Skeletal muscle tissue (tissue), 4 donors: Measurements from ENCODE around the gene TNRC6B. TPM values are rescaled to one million over a fixed set of nuclear protein-coding genes. Genes with fewer than 3 reads are reported as not detected.
"Not testable (repeated sequence)": the region's sequence is repeated elsewhere in the genome, so short reads cannot be mapped to it uniquely, and the experiment has no call there.

Experiments used
- H3K27ac ChIP-seq: one replicate; pipeline ENCODE4 v1.7.0; 2013; ENCODE audit warnings: mild to moderate bottlenecking, low read depth, low read length, inconsistent platforms
- H3K27me3 ChIP-seq, 3 donors: one replicate each; pipeline ENCODE4 v1.7.0; 2013; ENCODE audit warnings: low read length in 3 of 3; ENCODE audit not compliant: control insufficient read depth in 3 of 3, insufficient read depth in 3 of 3
- H3K36me3 ChIP-seq, 3 donors: one replicate each; pipeline ENCODE4 v1.7.0; 2013; ENCODE audit warnings: low read length in 3 of 3; ENCODE audit not compliant: control insufficient read depth in 3 of 3, insufficient read depth in 3 of 3
- H3K4me1 ChIP-seq, 3 donors: one replicate each; pipeline ENCODE4 v1.7.0; 2013; ENCODE audit warnings: low read length in 3 of 3, mild to moderate bottlenecking in 3 of 3; ENCODE audit not compliant: control insufficient read depth in 3 of 3, insufficient read depth in 3 of 3
- H3K4me3 ChIP-seq, 3 donors: one replicate each; pipeline ENCODE4 v1.7.0; 2013; ENCODE audit warnings: low read length in 3 of 3
- H3K9ac ChIP-seq, 3 donors: one replicate each; pipeline ENCODE4 v1.7.0; 2013; ENCODE audit warnings: low read length in 3 of 3, mild to moderate bottlenecking in 3 of 3, moderate library complexity in 2 of 3, low read depth in 1 of 3
- H3K9me3 ChIP-seq, 3 donors: one replicate each; pipeline ENCODE4 v1.7.0; 2013; ENCODE audit warnings: low read length in 3 of 3; ENCODE audit not compliant: control insufficient read depth in 3 of 3
- total RNA-seq: library from RNA; depleted of rRNA; stranded (reverse); fragments of >200 nt; gene quantifications from one replicate; pipeline ENCODE4 v1.2.3, GENCODE V29; 2014
- donor health status: Osteomylitis.

Gene TNRC6B
- total RNA-seq, 1 donor from 2014 or later = 28.2 TPM

DNA sequence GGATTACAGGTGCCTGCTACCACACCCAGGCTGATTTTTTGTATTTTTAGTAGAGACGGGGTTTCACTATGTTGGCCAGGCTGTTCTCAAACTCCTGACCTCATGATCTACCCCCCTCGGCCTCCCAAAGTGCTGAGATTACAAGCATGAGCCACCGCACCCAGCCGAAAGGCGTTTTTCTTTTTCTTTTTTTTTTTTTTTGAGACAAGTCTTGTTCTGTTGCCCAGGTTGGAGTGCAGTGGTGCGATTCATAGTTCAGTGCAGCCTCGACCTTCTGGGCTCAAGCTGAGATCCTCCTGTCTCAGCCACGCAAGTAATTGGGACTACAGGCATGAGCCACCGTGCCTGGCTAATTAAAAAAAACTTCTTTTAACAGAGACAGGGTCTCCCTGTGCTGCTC, 19.7 kb downstream of the TNRC6B start:
- peaks cover 41 to 49% (median 48%) of the 10 kb centered on the region in 3 donors for H3K4me1 ChIP-seq
- not testable (repeated sequence) for H3K27me3 ChIP-seq, H3K9me3 ChIP-seq, H3K4me3 ChIP-seq, H3K36me3 ChIP-seq, H3K9ac ChIP-seq, H3K27ac ChIP-seq

DNA sequence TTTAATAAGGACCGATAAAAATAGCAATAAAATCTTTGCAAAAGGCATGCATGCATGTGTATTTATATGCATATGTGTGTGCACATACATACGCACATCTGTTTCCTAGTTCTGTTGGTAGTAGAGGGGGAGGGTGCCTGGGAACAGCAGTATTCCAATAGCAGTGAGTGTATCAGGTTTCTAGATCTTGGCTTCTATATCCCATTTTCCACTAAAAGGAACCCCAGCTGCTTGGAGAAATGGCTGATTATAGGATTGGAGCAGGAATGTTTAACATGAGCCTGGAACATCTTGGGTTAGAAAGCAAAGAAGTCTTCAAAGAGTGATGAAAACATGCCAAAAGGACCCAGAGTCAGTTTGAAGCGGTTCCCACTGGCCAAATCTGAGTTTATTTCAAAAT, 21.0 kb downstream of the TNRC6B start:
- H3K27me3 ChIP-seq = no peaks in the 10 kb centered on the region
- no peaks in the 10 kb centered on the region for H3K9me3 ChIP-seq
- no peak overlapping the region for H3K4me3 ChIP-seq
- H3K27ac ChIP-seq = no peak overlapping the region
- no peaks in the 10 kb centered on the region for H3K36me3 ChIP-seq
- H3K4me1 ChIP-seq = peaks cover 37 to 48% (median 46%) of the 10 kb centered on the region in 3 donors
- H3K9ac ChIP-seq = no peak overlapping the region

DNA sequence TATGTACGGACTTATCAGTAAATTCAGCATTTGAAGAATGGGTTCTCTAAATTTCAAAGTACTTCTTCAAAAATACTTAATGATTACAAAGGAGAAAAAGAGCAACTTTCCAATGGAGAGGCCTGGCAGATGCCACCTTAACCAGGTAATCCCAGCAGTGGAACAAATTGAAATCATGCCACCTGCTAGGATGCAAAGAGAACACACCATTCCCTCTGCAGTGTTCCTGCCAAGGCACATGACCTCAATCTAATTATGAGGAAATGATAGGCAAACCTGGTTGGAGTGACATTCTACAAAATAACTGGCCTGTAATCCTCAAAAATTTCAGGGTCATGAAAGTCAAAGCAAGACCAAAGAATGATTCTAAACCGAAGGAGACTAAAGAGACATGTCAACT, 21.5 kb downstream of the TNRC6B start:
- no peak overlapping the region for H3K4me3 ChIP-seq
- H3K36me3 ChIP-seq = no peaks in the 10 kb centered on the region
- H3K27ac ChIP-seq = no peak overlapping the region
- no peaks in the 10 kb centered on the region for H3K27me3 ChIP-seq
- no peaks in the 10 kb centered on the region for H3K9me3 ChIP-seq
- no peak overlapping the region for H3K9ac ChIP-seq
- peaks cover 37 to 51% (median 45%) of the 10 kb centered on the region in 3 donors for H3K4me1 ChIP-seq

DNA sequence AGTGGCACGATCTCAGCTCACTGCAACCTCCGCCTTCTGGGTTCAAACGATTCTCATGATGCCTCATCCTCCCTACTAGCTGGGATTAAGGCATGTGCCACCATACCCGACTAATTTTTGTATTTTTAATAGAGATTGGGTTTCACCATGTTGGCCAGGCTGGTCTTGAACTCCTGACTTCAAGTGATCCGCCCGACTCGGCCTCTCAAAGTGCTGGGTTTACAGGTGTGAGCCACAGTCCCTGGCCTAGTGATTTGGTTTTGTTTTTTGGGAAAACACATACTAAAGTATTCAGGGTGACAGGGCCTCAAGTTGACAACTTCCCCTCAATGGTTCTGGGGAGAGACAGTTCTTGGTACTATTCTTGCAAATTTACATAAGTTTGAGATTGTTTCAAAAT, 22.1 kb downstream of the TNRC6B start:
- Histone ChIP-seq H3K27me3 (no peaks in the 10 kb centered on the region), H3K9ac (no peak overlapping the region), H3K4me1 (peaks cover 42 to 57% (median 49%) of the 10 kb centered on the region in 3 donors), H3K36me3 (no peaks in the 10 kb centered on the region), H3K27ac (no peak overlapping the region), H3K4me3 (no peak overlapping the region), H3K9me3 (no peaks in the 10 kb centered on the region)

DNA sequence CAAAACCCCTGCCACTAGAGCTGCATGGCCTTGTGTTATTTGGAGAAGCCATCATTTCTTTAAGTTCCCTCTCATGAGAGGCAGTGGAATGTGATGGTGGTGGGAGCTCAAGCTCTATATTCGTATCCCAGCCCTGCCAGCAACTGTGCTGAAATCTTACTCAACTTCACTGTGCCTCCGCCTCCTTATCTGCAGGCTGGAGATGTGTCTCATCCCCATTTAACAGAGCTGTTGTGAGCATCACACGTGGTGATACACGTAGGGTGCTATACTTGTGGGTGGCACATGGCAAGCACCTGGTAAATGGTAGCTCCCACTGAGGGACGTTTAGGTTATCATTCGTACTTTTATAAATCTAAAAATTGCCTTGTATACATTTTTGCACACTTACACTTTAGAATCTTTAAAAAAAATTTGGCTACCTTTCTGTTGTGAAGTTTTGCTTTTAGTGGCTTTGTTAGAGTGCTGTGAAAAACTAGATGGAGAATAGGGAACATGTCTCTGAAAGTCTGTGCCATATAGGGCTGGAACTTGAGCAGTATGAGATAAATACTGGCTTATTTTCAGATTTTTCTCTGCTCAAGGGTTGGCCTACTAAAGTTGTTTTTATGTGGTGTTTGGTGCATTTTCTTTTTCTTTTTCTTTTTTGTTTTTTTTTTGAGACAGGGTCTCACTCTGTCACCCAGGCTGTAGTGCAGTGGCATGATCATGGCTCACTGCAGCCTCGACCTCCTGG, 23.2 kb downstream of the TNRC6B start:
- Histone ChIP-seq H3K9me3 (no peaks in the 10 kb centered on the region), H3K4me1 (peaks cover 44 to 59% (median 51%) of the 10 kb centered on the region in 3 donors), H3K27me3 (no peaks in the 10 kb centered on the region), H3K27ac (no peak overlapping the region), H3K36me3 (no peaks in the 10 kb centered on the region), H3K4me3 (no peak overlapping the region), H3K9ac (no peak overlapping the region)

DNA sequence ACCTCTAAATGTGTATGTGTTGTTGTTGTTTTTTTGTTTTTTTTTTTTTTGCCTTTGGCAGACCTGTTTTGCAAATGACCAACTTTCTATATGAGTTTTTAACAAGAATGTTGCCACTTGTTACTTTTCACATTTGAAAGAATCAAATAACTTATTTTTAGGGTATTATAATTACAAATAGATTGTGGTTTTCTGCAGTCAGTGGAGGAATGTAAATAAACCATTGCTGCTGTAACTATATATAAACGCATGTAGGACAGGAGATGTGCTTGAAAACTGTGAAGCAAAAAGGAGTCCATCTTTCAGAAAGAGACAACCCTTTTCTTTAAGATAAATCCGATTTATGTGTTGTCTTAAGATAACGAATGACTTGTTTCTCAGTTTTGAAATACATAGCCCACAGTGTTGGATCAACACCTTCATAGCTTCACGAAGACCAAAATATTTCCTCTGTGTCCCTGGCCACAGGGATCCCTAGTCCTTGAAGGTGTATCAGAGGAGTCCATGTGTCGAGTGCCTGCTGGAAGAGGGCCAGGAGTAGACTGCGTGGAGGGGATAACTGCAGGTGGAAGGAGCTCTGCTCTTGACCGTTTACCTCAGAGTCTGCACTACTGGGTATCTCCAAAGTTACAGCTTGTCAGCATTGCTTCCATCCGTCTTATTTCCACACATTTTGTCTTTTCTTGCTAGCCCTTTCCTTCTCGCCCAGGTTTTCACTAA, 24.7 kb downstream of the TNRC6B start:
- peaks cover 38 to 48% (median 40%) of the 10 kb centered on the region in 3 donors for H3K4me1 ChIP-seq
- no peak overlapping the region for H3K4me3 ChIP-seq
- no peaks in the 10 kb centered on the region for H3K36me3 ChIP-seq
- H3K27ac ChIP-seq = no peak overlapping the region
- no peaks in the 10 kb centered on the region for H3K27me3 ChIP-seq
- no peaks in the 10 kb centered on the region for H3K9me3 ChIP-seq
- H3K9ac ChIP-seq = no peak overlapping the region

DNA sequence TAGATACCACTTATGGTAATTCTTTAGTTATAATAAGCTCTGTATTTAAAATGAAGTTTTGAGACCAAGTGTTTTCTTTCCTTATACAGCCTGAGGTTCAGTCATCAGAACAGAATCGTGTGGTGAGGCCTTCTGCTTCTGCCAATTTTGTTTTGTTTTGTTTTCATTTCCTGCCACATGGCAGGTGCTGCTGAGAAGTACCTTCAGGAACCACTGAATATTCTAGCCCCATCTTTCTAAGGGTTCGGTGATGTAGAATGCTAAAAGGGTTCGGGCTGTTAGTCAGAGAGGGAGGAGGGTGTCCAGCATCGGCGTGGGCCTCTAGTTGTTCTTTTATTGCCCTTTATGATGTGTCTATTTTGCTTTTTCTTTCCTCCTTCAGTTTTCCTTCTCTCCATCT, 25.8 kb downstream of the TNRC6B start:
- Histone ChIP-seq H3K4me3 (no peak overlapping the region), H3K36me3 (no peaks in the 10 kb centered on the region), H3K9ac (no peak overlapping the region), H3K27ac (peak overlapping the region; percentile 11), H3K4me1 (peaks cover 38 to 49% (median 39%) of the 10 kb centered on the region in 3 donors), H3K27me3 (no peaks in the 10 kb centered on the region), H3K9me3 (no peaks in the 10 kb centered on the region)

DNA sequence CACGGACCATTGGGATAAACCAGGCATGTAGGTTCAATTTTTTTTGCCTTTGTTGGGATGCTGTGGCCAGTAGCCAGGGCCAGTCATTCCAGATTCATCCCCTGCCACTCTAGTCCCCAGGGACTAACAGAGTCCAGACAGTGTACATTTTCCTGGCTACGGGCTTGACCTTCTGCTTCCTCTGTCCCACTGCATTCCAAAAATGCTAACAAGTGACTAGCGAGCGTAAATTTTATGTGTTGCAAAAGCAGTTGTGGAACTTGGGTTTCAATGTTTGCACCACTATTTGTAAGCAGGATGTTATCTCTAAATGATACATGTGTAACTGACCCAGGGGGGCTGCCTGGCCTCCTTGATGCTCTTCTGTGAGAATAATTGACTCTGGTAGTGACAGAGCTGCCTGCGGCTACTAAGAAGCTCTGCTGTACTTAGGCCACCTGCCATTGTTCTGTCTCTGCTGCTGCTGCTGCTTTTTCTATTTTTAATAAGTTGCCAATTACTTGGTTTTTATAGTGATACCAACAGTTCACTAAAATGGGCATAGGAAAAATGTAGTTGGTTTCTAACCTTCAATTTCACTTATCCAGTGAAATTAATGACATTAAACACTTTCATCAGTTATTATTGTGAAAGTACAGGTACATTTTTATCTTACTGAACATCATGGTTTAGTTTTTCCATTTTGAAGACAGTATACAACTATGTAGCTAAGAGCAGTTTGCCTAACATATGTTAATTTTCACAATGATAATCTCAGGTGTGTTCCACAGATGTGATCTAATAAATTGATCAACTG, 26.8 kb downstream of the TNRC6B start:
- H3K9me3 ChIP-seq = no peaks in the 10 kb centered on the region
- H3K9ac ChIP-seq = peak overlapping the region in 1 of 3 donors; percentile 24
- peaks cover 35 to 44% (median 38%) of the 10 kb centered on the region in 3 donors for H3K4me1 ChIP-seq
- H3K27ac ChIP-seq = peak overlapping the region; percentile 28
- no peak overlapping the region for H3K4me3 ChIP-seq
- H3K36me3 ChIP-seq = no peaks in the 10 kb centered on the region
- H3K27me3 ChIP-seq = no peaks in the 10 kb centered on the region

DNA sequence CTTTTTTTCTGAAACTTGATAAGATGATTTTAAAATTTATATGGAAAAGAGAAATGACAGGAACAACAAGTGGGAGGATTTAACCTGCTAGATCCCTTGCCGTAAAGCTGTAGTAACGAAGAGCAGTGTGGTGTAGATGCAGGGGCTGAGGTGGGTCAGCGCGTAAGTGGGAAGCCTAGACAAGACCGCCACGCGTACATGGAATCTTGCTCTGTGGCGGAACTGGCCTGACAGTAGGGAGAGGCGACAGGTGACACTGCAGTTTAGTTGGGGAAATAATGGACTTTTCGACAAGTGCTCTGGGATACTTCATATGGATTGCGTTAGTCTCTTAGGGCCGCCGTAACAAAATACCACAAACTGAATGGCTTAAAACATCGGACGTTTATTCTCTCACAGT, 28.8 kb downstream of the TNRC6B start:
- Histone ChIP-seq H3K4me3 (no peak overlapping the region), H3K4me1 (peaks cover 44 to 48% (median 47%) of the 10 kb centered on the region in 3 donors), H3K9me3 (no peaks in the 10 kb centered on the region)

More for the DNA sequence above, 28.8 kb downstream of the TNRC6B start:
- Histone ChIP-seq H3K27ac (no peak overlapping the region), H3K36me3 (no peaks in the 10 kb centered on the region), H3K9ac (no peak overlapping the region), H3K27me3 (no peaks in the 10 kb centered on the region)
